ENCODE results near the gene XPC.

- TF ChIP-seq, protein P1, sequence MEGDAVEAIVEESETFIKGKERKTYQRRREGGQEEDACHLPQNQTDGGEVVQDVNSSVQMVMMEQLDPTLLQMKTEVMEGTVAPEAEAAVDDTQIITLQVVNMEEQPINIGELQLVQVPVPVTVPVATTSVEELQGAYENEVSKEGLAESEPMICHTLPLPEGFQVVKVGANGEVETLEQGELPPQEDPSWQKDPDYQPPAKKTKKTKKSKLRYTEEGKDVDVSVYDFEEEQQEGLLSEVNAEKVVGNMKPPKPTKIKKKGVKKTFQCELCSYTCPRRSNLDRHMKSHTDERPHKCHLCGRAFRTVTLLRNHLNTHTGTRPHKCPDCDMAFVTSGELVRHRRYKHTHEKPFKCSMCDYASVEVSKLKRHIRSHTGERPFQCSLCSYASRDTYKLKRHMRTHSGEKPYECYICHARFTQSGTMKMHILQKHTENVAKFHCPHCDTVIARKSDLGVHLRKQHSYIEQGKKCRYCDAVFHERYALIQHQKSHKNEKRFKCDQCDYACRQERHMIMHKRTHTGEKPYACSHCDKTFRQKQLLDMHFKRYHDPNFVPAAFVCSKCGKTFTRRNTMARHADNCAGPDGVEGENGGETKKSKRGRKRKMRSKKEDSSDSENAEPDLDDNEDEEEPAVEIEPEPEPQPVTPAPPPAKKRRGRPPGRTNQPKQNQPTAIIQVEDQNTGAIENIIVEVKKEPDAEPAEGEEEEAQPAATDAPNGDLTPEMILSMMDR (IDR thresholded peaks at IDR 0.05), result no peak
- TF ChIP-seq POLR2AphosphoS5 (IDR thresholded peaks at IDR 0.05; ENCODE audit: low read depth, low read length), result no peak
Observed at GRCh38 chr3:14124223-14124614, 54.2 kb downstream of the XPC start.
